ENCODE measurements around the gene AIPL1.

AIPL1 gene

GRCh38 chr17:6448473-6448872, 13.6 kb upstream of the AIPL1 start:
- DNase-seq, result no peak

DNA sequence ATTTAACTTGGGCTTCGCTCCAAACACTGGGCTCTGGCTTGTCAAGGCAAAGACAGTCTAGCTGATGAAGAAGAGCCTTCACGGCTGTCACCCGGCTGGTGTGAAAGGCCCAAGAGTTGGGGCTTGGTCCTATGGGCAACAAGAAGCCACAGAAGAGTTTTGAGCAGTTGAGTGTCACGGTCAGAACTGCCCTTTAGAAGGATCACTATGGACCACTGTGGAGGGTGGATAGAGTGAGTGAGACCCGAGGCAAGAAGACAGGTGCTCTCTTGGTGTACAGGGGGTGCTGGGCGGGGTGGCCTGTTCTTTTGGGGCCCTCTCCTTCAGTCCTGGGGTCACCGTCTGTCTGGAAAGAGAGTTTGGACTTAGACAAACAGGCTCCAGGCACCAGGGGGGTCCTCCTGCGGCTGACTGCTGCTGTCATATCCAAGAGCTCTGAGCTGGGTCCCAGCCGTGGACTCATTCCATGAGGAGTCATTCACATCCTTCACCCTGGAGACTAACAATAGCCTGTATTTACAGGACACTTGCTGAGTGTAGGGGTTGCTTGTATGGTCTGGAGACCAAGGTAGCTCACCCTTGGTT, 11.7 kb upstream of the AIPL1 start:
- no peak for DNase-seq

GRCh38 chr17:6444571-6445335, 9.8 kb upstream of the AIPL1 start:
- no peak for DNase-seq

DNA sequence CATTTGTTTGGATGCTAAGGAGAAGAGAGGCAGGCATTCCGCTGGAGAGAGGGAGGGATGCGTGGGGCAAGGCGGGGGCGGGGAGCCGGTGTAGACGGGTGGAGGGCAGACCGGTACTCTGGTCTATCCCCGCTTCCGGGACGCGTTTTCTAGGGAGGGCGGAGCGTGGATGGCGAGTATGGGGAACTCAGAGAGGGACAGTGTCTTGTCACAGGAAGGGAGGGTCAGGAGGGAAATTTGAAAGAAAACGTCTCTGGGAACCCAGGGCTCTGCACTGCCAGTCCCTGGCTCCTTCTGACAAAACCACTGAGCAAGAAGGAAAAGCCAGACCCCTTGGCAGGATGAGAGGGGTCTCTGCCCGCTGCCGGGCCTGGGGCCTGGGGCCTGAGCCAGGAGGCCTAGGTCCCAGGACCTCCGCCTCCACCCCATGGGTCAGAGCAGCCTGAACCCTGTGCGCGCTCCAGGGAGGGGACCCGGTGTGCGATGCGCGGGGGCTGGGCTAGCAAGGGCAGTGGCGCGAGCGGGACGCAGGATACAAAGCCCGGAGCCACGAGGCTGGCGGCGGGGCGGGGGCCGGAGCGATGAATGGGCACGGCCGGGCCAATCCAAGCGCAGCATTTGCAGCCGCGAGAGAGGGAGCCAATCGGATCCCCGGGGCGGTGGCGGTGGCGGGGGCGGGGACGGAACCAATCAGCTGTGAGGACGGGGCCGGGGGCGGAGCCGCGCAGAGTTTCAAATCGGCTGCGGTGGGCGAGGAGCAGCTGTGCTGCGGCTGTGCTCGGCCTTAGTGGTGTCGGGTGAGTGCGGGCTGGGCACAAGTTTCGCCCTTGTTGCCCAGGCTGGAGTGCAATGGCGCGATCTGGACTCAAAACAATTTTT, 9.0 kb upstream of the AIPL1 start, which contains the start of gene PIMREG:
TSS of gene PIMREG (plus strand) at position 764 of the 879 bp plus-strand sequence. CDS start 656 bp downstream, outside the sequence.
- peak; percentile 95 for DNase-seq

GRCh38 chr17:6442775-6443174, 7.9 kb upstream of the AIPL1 start:
- DNase-seq, result no peak

DNA sequence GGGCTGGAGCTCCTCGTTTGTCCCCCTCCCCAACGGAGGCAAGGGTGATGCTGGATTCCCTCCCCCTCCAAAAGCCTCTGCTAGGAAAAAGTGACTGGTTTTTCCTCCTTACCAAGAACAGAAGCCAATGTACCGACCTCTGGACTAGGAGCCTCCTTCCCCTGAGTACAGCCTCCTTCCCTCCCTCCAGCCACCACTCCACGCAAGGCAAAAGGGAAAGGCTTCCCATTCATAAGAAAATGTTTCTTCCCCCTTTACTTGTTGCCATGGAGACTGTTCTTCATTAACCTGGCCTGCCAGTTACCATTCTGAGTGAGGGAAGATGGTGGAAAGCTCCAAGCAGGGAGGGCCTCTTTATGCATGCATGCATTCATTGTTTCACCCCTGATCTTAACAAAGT, 5.0 kb upstream of the AIPL1 start:
- DNase-seq, result peak; percentile 10

DNA sequence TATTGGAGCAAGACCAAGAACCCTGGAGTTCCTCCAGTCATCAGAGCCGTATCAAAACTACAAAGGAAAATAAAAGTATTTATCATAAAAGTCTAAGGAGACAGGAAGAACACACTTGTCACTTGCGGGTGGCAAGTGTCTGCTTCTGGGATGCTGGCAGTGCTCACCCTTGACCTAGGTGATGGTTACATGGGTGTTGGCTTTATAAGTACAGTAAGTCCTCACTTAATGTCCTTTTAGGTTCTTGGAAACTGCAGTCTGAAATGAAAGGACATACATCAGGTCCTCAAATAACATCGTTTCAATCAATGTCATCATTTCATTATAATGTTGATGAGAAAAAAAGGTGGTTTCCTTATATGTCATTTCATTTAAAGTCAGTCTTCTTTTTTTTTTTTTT, 3.0 kb upstream of the AIPL1 start:
- no peak for DNase-seq

- DNase-seq, result peak; percentile 47
Measured at GRCh38 chr17:6437466-6437865, 2.5 kb upstream of the AIPL1 start.

DNA sequence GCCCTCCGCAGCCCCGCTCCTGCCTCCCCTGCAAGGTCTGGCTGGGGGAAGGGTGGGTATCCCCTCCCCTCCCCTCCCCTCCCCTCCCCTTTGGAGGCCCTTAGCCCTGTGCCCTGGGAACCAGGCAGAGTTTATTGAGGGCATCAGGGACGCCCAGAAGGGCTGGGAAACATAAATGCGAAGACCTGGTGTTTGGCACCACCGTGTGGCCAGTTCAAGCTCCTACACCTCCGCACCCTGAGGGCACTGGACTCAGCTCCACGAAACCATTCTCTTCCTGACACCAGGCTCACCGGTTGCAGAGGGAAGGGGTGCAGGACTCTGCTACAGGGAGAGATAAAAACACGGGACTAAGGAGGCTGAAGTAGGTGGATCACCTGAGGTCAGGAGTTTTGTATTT, 1.0 kb upstream of the AIPL1 start:
- peak; percentile 69 for DNase-seq

GRCh38 chr17:6430769-6431168, 4.2 kb downstream of the AIPL1 start:
- no peak for DNase-seq

GRCh38 chr17:6429266-6429665, 5.7 kb downstream of the AIPL1 start:
- DNase-seq, result no peak

DNA sequence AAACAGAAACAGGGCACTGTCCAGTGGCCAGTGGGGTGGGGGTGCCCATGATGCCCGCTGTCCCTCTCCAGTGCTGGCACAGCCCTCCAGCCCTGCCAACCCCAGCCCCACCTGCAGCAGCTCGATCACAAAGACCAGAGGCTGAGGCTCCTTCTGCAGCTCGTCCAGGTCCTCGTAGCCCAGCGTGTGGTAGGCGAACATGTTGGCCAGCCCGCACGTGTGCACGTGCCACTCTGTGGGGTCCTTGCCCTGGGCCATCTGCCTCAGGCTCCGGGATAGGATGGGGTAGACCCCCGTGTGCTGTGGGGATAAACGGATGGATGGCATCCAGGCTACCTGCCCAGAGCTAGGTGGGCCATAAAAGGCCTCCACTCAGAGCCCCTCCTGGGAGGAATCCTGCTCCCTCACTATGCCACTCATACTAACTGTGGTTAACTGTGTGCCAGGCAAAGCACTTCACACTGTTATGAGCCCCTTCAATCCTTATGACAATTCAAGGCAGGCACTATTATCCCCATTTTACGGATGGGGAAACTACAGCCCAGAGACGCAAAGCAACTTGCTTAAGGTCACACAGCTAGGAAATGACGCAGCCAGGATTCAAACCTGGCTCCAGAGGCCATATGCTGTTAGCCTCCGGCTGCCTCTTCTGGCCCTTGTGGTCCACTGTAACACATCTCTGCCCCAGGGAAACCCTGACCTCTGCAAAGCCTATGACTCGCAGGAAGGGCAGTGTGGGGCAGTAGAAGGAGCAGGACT, 6.5 kb downstream of the AIPL1 start:
- no peak for DNase-seq

- no peak for DNase-seq
Measured at GRCh38 chr17:6427279-6427781, 7.6 kb downstream of the AIPL1 start.

GRCh38 chr17:6426356-6427101, 8.4 kb downstream of the AIPL1 start:
- DNase-seq, result no peak

DNA sequence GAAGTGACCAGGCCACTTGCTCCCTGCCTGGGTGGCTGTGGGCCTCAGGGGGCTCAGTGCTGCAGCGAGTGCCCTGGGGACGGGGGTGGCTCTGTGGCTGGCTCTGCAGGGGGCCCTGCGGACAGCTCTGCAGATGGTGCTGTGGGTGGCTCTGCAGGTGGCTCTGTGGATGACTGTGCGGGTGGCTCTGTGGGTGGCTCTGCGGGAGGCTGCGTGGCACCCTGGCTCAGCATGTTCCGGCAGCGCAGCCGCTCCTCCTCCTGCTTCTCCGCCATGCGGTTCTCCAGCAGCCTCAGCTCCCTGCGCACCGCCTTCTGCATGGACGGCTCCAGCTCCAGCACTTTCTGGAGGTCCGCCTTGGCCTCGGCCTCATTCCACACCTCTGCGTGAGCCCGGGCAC, 9.5 kb downstream of the AIPL1 start:
- no peak for DNase-seq

DNA sequence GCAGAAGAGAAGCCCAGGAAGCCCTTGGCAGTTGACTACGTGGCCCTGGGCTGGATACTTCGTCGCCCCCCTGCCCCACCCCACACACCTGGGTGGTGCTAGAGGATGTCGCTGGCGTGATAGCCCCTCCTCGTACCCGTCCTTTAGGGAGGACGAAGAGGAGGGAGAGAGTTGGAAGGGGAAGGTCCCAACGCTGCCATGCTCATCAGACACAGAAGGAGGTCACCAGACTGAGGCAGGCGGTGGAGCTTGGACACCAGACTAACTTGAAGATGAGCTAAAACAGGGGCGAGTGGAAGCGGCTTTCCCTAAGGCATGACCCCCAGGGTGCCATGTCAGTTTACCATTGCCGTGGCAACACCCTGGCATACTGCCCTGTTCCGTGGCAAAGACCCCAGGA, 11.0 kb downstream of the AIPL1 start:
- no peak for DNase-seq

GRCh38 chr17:6422654-6423241, 12.2 kb downstream of the AIPL1 start:
- DNase-seq, result no peak

- peak; percentile 72 for DNase-seq
Measured at GRCh38 chr17:6421700-6422604, 13.0 kb downstream of the AIPL1 start.

DNA sequence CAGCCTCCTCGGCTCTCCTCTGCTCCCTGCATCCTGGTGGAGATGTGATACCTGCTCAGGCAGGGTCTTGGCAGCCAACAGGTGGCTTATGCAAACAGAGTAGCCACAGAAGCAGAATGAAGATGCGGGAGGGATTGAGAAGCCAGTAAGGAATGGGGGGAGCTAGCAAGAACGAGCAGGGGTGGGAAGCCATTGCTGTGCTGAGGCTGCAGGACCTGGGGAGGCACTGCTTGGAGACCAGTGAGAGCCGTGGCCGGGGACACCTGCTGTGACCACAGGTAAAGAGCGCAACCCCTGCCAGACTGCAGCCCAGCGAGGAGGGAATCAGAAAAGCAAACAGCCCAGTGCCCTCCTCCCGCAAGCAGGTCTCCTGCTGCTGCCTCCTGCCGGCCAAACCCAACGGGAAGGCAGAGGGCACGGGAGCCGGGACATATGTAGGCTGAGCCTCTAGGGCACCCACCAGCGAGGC, 14.7 kb downstream of the AIPL1 start:
- DNase-seq, result peak; percentile 12

DNA sequence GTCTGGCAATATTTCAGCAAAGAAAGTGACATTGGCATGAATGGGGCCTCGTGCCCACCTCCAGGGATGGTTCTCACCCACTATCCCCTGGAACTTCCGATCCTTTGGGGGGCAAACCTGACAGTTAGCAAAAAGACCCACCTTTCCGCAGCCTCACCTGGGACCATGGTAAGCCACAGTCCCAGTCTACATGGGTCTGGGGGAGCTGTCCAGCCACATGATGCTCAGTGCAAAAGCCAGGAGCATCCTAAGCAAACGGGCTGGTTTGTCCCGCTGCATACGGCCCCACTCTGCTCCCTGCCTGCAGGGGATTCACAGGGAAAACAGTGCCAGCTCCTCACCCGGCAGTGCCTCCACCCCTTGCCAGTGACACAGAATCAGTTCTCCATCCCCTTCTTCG, 19.3 kb downstream of the AIPL1 start:
- no peak for DNase-seq

Measured in NCI-H1436 (cell line).